CD4-positive, alpha-beta T cell treated with Interleukin-21 for 1 hour (primary cell): ENCODE measurements around the gene HECA.
"Not testable (repeated sequence)": the region's sequence is repeated elsewhere in the genome, so short reads cannot be mapped to it uniquely, and the experiment has no call there.

Experiments
- DNase-seq: peaks from one replicate; pipeline ENCODE4 v3.0.0-alpha.2; 2020

HECA gene

DNA sequence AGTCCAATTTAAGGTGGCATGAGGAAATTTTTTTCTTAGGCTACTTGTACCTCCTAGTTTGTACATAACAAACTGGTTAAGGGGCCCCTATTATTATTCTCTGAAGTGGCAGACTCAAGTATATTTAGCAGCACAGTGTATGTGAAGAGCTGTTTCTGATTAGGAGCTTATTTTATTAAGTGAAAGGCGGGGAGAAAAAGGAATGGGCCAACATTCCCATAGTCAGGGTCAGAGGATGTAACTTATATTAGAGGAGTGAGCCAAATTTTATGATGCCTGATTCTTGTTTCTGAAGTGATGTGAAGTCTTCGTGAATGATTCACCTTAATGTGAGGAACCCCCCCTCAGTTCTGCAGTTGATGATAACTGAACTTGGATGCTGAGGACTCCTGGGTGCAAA, 2.8 kb downstream of the HECA start:
- DNase-seq = no peak

DNA sequence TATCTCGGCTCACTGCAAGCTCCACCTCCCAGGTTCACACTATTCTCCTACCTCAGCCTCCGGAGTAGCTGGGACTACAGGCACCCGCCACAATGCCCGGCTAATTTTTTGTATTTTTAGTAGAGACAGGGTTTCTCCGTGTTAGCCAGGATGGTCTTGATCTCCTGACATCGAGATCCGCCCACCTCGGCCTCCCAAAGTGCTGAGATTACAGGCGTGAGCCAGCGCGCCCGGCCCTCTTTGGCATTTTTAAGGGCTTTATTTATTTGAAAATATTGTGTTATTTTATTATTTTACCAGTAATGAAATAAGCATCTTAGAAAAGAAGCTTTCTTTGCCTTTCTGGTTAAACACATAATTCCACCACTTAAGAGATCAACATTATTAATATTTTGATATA, 6.0 kb downstream of the HECA start:
- DNase-seq = not testable (repeated sequence)

DNA sequence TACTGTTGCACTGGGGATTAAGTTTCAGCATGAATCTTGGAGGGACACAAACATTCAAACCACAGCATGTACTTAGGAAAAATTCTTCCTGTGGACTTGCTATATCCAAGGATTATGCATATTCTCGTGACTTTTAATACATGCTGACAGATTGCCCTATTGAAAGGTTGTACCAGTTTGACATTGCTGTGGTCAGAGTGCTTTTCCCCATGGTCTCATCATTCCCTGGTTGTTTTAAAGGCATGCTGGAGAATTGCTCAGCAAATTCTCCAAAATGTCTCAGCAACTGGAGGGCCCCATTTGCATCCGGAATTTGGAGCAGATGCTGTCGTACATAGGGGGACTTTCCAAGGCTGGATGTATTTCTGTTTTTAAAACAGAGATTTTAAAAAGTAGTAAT, 7.4 kb downstream of the HECA start:
- DNase-seq = no peak

DNA sequence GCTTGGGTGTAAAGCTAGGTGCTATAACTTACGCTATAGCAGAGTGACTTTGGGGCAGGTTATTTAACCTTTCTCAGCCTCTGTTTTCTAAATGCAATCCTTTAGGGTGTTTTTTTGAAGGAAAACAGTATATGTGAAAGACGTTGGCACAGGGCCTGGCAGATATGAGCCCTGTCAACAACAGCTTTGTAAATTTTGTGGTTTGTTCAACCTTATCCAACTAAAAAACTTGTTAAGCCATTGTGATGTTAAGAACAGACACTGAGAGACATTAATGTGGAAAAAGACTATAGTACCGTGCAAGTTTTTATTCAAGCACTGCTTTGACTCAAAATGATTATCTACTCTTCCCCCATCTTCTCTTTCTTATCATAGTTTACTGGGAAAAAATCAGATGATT, 8.2 kb downstream of the HECA start:
- DNase-seq = no peak

DNA sequence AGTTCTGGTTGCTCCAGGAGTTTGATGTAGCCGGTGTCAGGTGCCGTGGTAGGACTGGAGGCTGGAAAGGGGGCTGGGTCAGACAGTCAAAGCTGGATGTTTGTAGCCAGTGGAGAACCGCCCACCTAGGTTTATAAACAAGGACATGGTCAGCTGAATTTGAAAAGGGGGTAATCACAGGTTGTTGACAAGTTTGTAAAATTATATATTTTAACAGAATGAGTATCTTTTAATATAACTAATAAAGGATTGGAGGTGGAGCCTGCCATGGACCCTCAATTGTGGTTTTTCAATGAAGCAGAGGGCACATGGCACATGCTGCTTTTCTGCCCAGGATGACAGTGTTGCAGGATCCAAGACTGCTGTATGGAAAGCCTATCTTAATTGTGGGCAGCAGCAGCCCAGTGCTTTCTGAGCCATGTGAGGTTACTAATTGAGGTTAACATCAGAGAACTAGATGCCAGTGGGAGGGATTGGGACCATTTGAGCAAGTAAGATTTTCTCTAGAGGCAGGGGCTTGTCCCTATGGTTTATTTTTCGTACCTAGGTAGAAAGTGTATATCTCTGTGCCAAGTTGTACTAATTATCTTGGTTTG, 9.7 kb downstream of the HECA start:
- no peak for DNase-seq

DNA sequence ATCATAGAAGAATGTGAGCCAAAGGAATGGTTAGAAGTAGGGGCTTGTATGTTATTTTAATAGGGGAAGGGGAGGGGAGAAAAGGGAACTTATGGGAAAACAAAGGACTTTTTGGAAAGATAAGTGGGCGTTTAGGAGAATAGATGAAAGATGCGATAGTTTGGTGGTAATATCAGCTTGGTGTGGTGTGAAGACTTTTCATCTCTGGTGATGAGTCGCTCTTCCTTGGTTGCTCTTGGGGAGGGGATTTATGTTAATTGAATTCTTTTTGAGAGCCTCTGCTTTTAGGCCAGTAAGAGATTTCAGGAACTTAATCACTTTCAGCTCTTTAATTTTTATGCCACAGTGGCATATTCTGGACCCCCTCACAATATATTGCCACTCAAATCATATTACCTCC, 10.8 kb downstream of the HECA start:
- DNase-seq = no peak

DNA sequence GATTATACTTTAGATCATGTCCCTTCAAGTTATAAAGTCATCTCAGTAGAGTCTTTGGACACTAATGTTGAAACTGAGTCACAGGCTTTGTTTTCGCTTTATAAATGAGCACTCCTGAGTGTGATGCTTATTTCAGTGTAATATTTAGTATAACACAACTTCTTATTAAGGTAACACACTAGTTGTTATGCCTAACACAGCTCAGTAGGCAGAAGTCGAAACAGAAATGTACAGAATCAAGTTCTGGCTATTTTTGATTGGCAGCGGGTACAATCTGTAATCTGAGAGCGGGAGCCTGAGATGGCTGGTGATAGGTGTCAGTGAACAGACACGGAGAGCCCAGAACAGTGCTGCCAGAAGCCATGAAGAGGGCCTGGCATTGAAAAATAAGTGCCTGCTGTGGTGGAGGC, 11.4 kb downstream of the HECA start:
- DNase-seq = no peak

DNA sequence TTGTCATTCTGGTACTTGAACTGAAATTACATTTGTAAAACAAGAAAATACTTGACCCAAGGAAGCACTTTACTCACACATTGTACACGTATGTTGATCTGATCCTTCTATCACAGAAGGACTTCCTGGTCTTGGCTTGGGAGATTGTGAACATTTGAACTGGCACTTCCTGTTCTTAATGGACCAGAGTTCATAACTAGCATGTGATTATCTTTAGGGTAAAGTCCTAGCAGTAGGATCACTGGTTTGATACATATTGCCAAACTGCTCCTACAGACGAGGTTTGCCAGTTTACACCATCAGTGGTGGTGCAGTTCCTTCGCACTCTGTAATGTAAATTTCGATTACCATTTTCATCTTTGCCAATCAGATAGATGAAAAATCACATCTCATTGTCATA, 12.7 kb downstream of the HECA start:
- DNase-seq = no peak

DNA sequence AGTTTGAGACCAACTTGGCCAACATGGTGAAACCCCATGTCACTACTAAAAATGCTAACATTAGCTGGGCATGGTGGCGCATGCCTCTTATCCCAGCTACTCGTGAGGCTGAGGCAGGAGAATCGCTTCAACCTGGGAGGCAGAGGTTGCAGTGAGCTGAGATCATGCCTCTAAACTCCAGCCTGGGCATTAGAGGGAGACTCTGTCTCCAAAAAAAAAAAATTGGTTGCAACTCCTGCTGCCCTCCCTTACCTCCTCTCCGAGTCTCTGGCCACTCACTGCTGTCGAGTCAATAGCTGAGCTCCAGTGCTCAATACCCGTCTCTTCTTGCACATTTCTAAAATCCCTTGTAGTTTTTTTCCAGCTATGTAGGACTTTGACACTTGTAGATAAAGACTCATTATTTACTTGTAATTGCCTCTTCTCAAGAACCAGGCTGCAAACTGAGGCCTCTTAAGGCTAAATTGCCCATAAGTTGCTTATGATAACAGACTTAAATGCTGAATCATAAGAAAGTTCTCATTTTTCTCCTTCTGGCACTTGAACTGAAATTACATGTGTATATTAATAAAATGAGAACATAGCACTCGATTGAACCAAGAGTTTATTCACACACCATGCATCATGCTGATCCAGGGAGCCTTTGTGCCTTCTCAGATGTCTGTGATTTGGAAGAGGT, 13.8 kb downstream of the HECA start:
- DNase-seq = no peak

DNA sequence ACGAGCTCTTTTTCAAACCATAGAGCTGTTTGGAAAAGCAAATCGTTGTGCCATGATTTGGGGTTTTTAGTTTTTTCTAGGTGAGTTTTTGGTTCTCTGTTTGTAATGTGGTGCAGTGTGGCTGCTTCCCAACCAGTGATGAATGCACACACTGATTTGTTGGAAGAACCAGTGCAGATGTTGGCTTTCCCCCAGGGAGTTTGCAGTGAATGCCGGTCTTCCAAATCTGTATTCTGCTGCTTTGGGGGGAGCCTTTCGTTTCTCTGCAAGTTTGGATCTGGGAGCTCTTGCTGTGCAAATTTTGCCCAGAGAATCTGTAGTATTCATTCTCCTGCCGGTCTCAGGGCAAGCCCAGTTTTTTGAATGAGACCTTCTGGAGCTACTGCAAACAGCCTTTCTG, 14.5 kb downstream of the HECA start:
- no peak for DNase-seq

DNA sequence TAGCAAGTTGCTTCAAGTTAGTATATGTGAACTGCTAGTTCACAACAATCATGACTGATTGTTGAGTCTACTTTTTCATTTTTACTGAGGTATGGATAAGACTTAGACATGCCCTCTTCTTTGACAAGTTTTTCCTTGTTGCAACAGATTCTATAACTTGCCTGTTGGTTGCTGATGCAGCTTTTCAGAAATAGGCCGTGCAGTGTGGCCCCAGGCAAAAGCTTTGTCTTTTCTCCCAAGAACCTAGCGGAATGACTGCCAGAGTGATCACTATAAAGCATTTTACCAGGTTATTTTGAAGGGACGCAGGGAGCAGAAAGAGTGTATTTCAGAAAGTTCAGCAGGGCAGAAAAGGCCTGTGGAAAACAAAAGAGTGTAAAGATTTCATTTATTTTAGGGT, 16.0 kb downstream of the HECA start:
- no peak for DNase-seq

DNA sequence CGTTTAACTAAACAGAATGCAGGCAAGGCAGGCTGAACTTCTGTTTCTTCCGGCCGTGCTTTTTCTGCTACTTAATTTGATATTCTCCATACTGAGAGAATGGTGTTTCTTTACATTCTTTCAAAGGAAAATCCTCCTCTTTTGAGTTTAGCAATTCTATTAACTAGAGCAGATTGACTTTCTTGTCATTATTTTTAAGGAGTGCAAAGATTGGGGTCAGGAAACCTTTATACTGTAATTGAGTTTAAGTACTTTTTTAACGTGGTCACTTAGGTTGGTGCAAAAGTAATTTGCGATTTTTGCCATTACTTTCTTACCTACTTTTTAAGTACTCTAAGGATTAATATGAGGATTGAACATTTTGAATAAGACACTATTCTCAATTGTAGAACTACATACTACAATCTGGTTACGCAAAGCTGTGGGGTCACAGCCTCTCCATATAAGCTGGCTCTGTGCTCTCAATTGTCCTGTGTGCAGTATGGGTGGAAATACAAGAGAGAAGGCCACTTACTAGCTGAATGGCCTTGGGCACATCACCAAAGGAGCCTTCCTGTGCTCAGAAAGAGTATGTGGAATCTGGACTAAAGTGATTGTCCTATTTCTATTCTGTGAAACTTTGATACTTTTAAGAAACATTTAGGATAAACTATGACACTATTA, 16.7 kb downstream of the HECA start:
- no peak for DNase-seq

DNA sequence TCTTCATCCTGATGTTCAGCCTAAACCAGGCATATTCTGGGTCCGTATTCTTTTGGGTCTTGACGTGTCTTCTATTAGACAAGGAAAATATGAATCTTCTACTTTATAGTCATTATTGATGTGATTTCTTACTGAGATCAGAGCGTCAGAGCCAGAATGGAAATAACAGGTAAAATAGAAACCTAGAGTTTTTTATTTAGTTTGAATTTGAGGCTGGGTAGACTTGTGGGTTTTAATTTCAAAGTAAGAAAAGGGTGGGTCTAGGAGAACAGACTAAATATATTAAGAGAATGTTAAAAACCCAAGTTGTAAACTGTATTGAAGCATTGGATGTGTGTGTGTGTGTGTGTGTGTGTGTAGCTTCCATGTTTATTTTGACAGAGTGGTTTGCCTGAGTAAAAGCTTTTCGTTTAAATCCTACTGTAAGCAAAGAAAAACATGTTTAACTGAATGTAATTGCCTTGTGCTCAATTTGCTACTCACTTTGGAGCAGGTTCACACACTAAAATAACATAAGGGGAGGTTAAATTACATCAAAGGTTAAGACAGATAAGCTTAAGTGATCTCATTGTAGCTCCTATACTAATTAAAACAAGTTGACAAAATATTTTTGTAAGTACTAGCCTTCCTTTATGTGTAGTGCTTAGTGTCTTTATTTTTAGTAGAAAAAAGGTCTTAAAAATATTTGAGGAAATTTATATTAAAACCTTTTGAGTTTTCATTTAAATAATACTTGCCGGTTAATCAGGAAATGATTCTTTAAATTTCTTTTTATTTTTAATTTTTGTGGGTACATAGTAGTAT, 17.4 kb downstream of the HECA start:
- DNase-seq = no peak

DNA sequence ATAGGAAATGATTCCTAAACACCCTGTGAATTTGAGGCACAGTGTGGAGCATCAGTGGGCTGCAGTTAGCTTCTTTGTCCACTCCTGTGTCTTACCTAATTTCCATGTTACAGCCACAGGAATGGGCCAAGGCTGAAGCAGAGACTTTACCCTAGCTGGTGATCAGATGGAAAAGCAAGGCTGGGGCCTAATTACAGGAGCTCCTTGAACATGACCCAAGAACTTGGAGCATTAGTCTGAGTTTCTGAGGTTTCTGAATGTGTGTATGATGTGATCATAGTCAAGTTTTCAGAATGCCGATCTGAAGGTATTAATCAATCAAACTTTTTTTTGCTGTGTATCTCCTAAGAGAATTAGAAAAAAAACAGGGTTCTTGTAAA, 18.0 kb downstream of the HECA start:
- no peak for DNase-seq

DNA sequence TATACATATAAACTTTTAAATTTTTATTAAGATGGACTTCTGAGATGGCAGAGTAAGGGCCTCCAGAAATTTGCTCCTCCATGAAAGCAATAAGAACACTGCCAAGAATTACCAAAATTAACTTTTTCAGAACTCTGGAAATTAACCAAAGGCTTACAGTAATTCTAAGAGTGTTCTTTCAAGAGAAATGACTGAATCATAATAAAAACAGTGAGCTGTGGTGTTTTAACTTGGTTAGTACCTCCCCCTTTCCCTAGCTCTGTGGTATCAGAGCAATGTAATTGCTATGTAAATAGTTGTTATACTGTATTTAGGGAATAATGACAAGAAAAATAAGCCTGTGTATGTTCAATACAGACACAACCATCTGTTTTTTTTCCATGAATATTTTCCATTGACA, 19.0 kb downstream of the HECA start:
- no peak for DNase-seq

DNA sequence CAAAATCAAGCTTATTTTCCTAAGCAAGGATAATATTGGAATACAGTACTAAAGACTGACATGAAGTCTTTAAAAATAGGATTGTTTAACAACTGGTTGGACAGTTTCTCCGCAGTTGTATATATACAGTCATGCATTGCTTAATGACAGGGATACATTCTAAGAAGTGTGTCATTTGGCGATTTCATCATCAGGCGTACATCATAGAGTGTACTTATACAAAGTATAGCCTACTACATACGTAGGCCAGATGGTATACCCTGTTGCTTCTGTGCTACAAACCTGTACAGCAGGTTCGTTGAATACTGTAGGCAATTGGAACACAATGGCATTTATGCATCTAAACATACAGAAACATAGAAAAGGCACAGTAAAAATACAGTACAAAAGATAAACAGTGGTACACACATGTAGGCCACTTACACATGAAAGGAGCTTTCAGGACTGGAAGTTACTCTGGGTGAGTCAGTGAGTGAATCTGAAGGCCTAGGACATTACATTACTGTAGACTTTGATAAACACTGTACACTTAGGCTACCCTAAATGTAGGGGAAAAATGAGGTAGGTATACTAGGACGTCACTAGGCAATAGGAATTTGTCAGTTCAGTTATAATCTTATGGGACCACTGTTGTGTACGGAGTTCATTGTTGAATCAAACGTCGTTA, 20.1 kb downstream of the HECA start:
- DNase-seq = no peak

DNA sequence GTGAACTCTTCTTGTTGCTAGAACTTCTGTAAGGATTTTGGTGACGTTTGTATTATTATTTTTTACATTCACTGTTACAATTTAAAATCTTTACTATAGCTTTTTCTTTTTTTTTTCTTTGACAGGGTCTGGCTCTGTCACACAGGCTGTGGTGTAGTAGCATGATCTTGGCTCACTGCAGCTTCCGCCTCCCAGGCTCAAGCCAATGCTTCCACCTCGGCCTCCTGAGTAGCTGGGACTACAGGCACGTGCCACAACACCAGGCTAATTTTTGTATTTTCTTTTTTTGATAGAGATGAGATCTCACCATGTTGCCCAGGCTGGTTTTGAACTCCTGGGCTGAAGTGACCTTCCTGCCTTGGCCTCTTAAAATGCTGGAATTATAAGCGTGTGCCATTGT, 21.2 kb downstream of the HECA start:
- no peak for DNase-seq

DNA sequence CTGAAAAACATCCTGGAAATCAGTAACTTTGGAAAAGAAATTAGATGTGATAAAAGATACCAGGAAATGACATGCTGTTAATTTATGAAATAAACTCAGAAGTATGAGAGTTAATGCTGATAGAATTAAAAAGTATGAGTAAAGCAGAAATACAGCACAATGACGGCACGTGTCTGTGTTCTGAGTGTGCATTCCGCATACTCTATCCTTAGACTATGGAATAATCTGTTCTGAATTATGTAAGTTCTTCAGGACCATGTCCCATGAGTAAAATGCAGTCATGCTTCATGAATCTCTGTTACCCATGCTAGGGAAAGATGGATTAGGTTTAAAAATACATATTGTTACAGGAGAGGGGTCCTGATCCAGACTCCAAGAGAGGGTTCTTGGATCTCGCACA, 21.7 kb downstream of the HECA start:
- no peak for DNase-seq

DNA sequence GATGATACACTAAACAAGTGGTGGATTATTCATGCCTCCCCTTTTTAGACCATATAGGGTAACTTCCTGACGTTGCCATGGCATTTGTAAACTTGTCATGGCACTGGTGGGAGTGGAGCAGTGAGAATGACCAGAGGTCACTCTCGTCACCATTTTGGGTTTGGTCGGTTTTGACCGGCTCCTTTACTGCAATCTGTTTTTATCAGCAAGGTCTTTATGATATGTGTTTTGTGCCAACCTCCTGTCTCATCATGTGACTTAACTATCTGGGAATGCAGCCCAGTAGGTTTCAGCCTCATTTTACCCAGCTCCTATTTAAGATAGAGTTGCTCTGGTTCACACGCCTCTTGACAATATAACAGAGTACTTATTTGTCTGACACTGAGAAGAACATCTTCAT, 22.2 kb downstream of the HECA start:
- DNase-seq = not testable (repeated sequence)

DNA sequence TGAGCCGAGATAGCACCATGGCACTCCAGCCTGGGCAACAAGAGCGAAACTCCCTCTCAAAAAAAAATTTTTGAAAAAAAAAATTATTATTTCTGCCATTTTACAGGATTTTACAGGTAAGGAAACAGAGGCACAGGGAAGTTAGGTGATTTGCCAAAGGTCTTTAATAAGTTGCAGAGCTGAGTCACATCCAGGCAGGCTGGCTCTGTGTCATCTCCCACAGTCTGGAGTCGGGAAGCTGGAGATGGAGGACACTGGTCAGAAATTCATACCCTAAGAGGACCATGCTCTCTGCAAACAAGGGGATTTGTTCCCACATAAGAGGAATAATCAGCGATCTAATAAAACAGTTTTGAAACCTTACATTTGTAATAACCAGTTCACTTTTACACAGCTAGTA, 24.1 kb downstream of the HECA start:
- no peak for DNase-seq

DNA sequence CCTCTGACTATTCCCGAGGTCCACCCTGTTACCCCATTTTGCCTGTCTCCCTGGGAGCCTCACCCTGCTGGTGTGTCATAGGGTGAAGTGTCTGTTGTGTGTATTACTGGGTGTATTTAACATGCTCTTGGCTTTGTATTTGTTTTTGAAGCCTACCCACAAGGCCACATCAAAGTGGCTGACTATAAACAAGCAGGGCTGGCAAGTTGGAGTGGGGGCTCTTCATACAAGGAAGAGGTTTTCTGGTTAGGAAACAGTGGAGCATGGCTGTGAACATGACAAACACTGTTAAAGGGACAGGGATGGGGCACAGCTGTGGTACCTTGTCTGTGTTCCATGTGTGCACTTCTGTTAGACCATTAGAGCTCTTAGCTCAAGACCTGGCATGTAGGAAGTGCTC, 26.3 kb downstream of the HECA start:
- DNase-seq = peak; percentile 82

DNA sequence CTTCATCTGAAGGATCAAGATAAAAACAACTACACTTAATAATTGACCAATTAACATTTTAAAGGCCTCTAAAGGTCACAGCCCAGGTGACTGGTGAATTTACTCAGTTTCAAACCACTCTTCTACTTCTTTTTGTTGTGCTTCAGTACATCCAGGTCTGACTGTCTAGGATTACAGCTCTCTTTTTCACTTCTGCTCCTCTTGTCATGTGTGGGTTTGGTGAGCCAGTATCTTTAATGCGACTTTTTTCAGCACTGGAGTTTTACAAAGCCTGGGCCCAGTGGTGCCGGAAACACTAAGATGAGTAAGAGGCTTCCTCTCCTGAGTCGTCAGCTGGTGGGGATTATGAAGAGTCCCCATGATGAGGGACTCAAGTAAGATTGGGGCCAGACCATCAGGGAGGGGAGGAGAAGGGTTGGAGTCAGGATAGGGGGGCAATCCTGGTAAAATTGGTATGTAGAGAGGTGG, 27.0 kb downstream of the HECA start:
- peak; percentile 70 for DNase-seq

DNA sequence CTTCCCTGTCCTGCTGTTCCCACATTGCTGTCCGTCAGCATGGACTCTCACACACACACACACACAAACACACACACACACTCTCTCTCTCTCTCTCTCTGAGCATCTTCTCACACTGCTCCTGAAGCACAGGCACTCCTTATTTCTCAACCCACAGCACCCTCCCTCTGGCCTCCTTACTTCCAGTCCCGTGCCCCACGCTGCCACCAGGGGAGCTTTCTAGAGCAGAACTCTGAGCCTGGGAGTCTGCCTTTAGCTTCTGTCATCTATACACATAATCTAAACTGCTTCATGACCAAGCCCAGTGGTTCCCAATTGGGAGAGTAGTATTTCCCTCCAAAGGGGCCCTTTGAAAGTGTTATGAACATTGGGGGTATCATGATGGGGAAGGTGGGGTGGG, 29.1 kb downstream of the HECA start:
- DNase-seq = no peak
